HepG2 (cell line): ENCODE results near the gene ZFPM1. TPM values are rescaled to one million over a fixed set of nuclear protein-coding genes. Genes with fewer than 3 reads are reported as not detected.

ENCODE experiments used
- AKAP8 ChIP-seq: sonication (generic); formaldehyde crosslinking; IDR thresholded peaks from 2 replicates; pipeline ENCODE4 v1.5.1; 2020; ENCODE audit warnings: mild to moderate bottlenecking, missing genetic modification reagents
- ARID4A ChIP-seq: sonication (generic); formaldehyde crosslinking; IDR thresholded peaks from 2 replicates; pipeline ENCODE4 v1.5.0; 2020; ENCODE audit warnings: mild to moderate bottlenecking, missing genetic modification reagents, borderline replicate concordance
- FOXP4 ChIP-seq: sonication (generic); formaldehyde crosslinking; IDR thresholded peaks from 2 replicates; pipeline ENCODE4 v1.4.0; 2020; ENCODE audit warnings: missing genetic modification reagents
- GPBP1L1 ChIP-seq: sonication (generic); formaldehyde crosslinking; IDR thresholded peaks from 2 replicates; pipeline ENCODE4 v1.5.0; 2020; ENCODE audit warnings: mild to moderate bottlenecking, missing genetic modification reagents
- KLF6 ChIP-seq: IDR thresholded peaks from 2 replicates; pipeline ENCODE4 v1.8.0; 2016; ENCODE audit warnings: missing biosample characterization, missing genetic modification reagents
- MYC ChIP-seq: sonication (generic); formaldehyde crosslinking; IDR thresholded peaks from 2 replicates; pipeline ENCODE4 v1.9.0; 2021; ENCODE audit warnings: missing genetic modification reagents, borderline replicate concordance
- PAWR ChIP-seq: sonication (generic); formaldehyde crosslinking; IDR thresholded peaks from 2 replicates; pipeline ENCODE4 v1.4.0; 2020; ENCODE audit warnings: missing genetic modification reagents, mild to moderate bottlenecking, borderline replicate concordance
- REXO4 ChIP-seq: sonication (generic); formaldehyde crosslinking; IDR thresholded peaks from 2 replicates; pipeline ENCODE4 v1.8.0; 2022; ENCODE audit warnings: missing genetic modification reagents, mild to moderate bottlenecking, borderline replicate concordance
- TEAD2 ChIP-seq: sonication (generic); formaldehyde crosslinking; IDR thresholded peaks from 2 replicates; pipeline ENCODE4 v1.9.0; 2021; ENCODE audit warnings: missing genetic modification reagents
- YY1 ChIP-seq: IDR thresholded peaks from 2 replicates; pipeline ENCODE4 v1.6.1; 2011; ENCODE audit warnings: low read length, low read depth, moderate library complexity, mild to moderate bottlenecking; ENCODE audit not compliant: insufficient read depth, insufficient replicate concordance
- ZNF326 ChIP-seq: sonication (generic); formaldehyde crosslinking; IDR thresholded peaks from 2 replicates; pipeline ENCODE4 v1.4.0; 2020; ENCODE audit warnings: missing genetic modification reagents, borderline replicate concordance
- ZNF761 ChIP-seq: sonication (generic); formaldehyde crosslinking; conservative IDR thresholded peaks from 2 replicates; pipeline ENCODE4 v1.4.0; 2020; ENCODE audit warnings: mild to moderate bottlenecking, missing genetic modification reagents
- polyA plus RNA-seq, 8 experiments: library from polyadenylated mRNA; depleted of rRNA in 3 of 8; stranded (reverse) in 7 of 8; unstranded in 1 of 8; fragments of >200 nt; fragmentation: Illumina TruSeq in 4 of 8; extraction: Trizol in 4 of 8; gene quantifications; 2 replicates each; pipeline versions ENCODE4 v1.2.1 to v1.2.3, GENCODE V29; 2011 to 2016; ENCODE audit warnings: low read depth in 4 of 8, missing spikeins in 1 of 8, mixed read lengths in 1 of 8; ENCODE audit not compliant: insufficient read depth in 1 of 8
- total RNA-seq, 5 experiments: library from RNA; depleted of rRNA; stranded (reverse); fragments of >200 nt; fragmentation: Illumina TruSeq; extraction: Trizol; gene quantifications; 2 replicates each; pipeline ENCODE4 v1.2.3, GENCODE V29; 2016; ENCODE audit warnings: low read depth in 1 of 5
- TF ChIP-seq, protein P1 (sequence below): sonication (generic); formaldehyde crosslinking; IDR thresholded peaks from 2 replicates; pipeline ENCODE4 v1.9.0; 2022; ENCODE audit warnings: low read depth, missing genetic modification reagents
- TF ChIP-seq, protein P2 (sequence below): sonication (generic); formaldehyde crosslinking; conservative IDR thresholded peaks from 2 replicates; pipeline ENCODE4 v1.4.0; 2020; ENCODE audit warnings: missing genetic modification reagents
- TF ChIP-seq, protein P3 (sequence below): sonication (generic); formaldehyde crosslinking; IDR thresholded peaks from 2 replicates; pipeline ENCODE4 v1.4.0; 2020; ENCODE audit warnings: missing genetic modification reagents, mild to moderate bottlenecking, borderline replicate concordance

Gene ZFPM1
- total and polyA plus RNA-seq, 2 of the 13 experiments (the other 11 are each of a cell fraction or from before 2014, with no cell fraction given): 1.3 to 3.8 TPM

GRCh38 chr16:88508868-88509748, 56.0 kb downstream of the ZFPM1 start (continued):
- TF ChIP-seq FOXP4 (CRISPR knock-in tag) (0 out of 2 replicates have a peak, but pooled peaks have one; percentile 23), REXO4 (no peak; the same call in 1 of the 2 replicates), KLF6 (peak; percentile 80; the same call in 1 of the 2 replicates), ARID4A (peak; percentile 87), YY1 (no peak), TEAD2 (CRISPR knock-in tag) (no peak), PAWR (CRISPR knock-in tag) (peak; percentile 70; the same call in 1 of the 2 replicates), ZNF326 (CRISPR knock-in tag) (0 out of 2 replicates have a peak, but pooled peaks have one; percentile 6), GPBP1L1 (CRISPR knock-in tag) (no peak), ZNF761 (peak; percentile 45; the same call in 1 of the 2 replicates), MYC (peak; percentile 82; the same call in 1 of the 2 replicates), AKAP8 (CRISPR knock-in tag) (no peak; the same call in 1 of the 2 replicates)
- TF ChIP-seq, protein P1, sequence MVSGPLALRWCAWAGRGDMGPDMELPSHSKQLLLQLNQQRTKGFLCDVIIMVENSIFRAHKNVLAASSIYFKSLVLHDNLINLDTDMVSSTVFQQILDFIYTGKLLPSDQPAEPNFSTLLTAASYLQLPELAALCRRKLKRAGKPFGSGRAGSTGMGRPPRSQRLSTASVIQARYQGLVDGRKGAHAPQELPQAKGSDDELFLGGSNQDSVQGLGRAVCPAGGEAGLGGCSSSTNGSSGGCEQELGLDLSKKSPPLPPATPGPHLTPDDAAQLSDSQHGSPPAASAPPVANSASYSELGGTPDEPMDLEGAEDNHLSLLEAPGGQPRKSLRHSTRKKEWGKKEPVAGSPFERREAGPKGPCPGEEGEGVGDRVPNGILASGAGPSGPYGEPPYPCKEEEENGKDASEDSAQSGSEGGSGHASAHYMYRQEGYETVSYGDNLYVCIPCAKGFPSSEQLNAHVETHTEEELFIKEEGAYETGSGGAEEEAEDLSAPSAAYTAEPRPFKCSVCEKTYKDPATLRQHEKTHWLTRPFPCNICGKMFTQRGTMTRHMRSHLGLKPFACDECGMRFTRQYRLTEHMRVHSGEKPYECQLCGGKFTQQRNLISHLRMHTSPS: peak; percentile 92
- TF ChIP-seq, protein P2, sequence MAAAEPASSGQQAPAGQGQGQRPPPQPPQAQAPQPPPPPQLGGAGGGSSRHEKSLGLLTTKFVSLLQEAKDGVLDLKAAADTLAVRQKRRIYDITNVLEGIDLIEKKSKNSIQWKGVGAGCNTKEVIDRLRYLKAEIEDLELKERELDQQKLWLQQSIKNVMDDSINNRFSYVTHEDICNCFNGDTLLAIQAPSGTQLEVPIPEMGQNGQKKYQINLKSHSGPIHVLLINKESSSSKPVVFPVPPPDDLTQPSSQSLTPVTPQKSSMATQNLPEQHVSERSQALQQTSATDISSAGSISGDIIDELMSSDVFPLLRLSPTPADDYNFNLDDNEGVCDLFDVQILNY (CRISPR knock-in tag): no peak
- TF ChIP-seq, protein P3, sequence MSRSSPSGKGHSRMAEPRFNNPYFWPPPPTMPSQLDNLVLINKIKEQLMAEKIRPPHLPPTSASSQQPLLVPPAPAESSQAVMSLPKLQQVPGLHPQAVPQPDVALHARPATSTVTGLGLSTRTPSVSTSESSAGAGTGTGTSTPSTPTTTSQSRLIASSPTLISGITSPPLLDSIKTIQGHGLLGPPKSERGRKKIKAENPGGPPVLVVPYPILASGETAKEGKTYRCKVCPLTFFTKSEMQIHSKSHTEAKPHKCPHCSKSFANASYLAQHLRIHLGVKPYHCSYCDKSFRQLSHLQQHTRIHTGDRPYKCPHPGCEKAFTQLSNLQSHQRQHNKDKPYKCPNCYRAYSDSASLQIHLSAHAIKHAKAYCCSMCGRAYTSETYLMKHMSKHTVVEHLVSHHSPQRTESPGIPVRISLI (CRISPR knock-in tag): peak; percentile 45; the same call in 1 of the 2 replicates
